AG08396 (cell line): ENCODE results near the gene CACNA2D3.

Experiments
- DNase-seq: peaks from one replicate; pipeline ENCODE4 v3.0.0; 2012; ENCODE audit warnings: low spot score, mixed read lengths

CACNA2D3 gene

DNA sequence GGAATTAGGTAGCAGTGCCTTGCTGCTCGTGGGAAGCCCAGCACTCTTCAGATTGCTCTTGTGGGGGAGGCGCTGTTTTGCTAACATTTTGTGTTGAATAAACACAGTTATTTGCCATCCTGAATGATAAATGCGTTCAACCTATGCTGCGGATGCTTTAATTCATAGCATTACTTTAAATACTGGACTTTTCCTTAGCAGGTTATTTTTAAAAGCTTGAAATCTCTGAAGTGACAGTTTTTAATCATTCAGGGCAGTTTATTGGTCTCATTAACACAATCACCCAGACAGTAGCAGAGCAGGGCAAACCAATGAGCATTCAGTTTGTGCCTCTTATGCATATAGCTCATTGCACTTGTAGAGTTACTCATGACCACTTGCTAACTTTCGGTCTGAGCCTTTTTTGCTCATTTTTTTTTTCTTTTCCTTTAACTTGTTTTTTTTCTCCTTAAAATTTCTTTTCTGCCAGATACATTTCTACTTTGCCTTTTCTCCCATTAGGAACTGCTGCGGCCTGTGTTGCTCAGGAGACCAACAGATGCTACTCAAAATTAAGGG, 5.2 kb downstream of the CACNA2D3 start:
- no peak for DNase-seq

DNA sequence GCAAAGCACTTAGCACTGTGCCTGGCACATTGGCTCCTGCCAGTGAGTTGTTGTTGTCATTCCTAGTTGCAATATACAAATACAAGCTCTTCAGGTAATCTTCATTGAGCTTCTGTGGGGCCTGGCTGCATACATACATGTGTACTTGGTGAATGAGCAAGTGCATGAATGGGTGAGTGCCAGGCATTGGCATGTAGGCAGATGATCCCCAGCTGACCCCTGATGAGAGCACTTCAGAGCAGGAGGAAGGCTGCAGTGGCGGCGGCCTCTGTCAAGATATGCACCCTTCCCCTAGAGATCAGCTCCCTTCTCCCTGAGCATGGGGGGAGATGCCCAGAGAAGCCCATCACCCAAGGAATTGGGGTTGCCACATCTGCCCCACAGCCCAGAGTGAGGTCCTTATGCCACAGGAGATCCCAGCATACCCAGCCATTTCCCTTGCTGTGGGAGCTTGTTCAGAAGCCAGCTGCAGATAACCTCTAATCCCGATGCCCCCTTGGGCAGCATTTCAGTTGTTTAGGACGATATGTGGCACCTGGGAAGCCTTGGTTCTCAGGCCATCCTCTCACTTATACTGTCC, 8.8 kb downstream of the CACNA2D3 start:
- DNase-seq: no peak

DNA sequence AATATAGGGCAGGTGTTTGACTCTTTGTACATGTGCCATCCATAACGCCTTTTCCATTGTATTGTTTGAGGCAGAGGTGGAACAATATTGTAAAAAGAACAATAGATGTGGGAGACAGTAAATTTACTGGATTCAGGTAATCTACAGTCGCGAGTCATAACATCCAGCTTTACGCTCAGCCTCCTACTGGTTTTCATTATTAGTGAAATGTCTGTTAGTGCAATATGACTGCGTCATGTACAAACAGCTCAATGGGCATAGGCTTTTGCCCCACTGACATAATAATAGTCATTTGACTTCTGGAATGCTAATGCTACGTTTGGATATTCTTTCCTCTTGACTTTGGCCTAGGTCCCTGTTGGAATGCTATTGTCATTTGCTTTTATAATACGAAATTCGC, 9.5 kb downstream of the CACNA2D3 start:
- no peak for DNase-seq

DNA sequence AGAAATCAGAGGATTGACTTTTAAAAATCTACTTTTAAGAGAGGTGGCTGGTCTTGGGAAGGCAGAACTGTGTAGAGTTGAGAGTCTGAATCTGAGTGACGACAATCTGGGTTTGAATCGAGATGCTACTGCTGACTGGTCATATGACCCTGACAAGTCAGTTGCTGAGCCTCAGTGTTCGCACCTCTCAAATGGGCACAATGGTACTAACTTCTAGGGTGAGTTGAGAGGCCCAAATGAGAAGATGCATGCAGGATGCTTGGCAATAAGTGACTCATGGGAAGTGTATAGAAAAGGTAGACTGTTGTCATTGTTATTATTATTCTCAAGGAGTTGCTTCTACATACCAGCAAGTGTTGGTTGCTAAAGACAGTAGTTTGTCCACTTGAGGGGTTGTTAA, 10.3 kb downstream of the CACNA2D3 start:
- no peak for DNase-seq

DNA sequence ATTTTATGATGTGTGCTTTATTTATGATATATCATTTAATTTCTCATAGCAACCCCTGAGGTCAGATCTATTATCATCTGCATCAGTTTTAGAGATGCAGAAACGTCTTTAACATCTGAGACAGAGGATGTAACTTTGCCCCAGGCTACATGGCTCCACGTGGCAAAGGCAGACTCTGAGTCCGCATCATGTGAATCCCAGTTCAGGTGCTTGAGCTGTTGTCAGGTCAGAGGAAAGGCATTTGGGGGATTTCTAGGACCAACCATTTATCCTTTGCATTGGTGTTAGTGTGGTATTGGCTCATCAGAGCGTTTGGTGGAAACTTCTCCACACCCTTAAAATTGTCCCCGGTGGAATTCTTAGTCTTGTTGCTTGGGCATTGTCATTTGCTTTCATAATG, 10.8 kb downstream of the CACNA2D3 start:
- no peak for DNase-seq

DNA sequence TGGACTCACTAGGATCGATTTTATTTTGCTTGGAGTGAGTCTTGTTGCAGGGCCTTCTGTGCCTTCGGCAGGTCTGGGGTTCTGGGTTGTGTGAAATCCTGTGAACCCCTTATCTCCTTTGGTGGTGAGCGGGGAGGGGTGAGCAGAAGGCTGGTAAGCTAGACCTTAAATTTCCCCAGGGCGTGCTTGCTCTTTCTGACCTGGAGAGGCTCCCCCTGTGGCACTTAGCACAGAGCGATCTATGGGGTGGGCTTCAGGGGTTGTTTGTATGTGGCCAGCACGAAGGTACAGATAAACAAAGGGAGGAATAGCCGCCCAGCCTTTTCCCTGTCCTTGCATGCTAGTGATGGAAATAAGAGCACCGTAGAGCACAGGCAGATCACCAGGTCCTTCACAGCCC, 11.8 kb downstream of the CACNA2D3 start:
- DNase-seq: no peak

DNA sequence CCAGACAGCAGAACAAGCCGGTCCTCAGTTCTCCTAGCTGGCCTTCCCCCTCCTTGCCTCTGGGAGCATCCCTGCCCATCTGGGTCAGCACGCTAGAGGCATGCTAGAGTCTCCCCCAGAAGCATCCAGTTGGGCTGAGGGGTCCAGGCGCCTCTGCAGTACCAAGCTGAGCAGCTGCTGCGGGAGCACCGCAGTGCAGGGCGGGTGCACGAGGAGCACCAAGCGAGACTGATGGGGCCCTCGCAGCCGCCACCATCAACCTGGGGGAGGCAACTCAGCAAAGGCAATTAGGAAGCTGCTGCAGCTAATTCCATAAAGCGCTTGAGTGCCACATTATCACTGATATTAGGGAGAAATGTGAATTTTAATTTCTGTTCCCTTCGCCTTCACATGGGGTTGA, 12.4 kb downstream of the CACNA2D3 start:
- DNase-seq: no peak

DNA sequence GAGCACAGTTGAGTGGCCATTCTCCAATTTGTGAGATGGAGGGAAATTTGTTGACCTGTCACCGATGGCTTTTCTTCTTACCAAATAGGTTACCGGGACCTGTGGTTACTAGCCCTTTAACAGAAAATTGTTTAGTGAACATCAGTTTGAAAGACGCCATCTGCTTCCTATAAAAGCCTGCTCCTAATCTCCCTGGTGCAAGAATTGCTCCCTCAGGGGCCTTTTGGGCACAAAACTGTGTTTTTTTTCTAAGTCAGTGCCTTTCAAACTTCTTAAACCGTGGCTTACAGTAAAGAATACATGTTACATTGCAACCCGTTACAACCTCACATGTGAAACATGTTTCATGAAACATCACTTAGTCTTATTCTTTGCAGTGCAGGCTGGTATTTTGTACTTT, 15.0 kb downstream of the CACNA2D3 start:
- no peak for DNase-seq

DNA sequence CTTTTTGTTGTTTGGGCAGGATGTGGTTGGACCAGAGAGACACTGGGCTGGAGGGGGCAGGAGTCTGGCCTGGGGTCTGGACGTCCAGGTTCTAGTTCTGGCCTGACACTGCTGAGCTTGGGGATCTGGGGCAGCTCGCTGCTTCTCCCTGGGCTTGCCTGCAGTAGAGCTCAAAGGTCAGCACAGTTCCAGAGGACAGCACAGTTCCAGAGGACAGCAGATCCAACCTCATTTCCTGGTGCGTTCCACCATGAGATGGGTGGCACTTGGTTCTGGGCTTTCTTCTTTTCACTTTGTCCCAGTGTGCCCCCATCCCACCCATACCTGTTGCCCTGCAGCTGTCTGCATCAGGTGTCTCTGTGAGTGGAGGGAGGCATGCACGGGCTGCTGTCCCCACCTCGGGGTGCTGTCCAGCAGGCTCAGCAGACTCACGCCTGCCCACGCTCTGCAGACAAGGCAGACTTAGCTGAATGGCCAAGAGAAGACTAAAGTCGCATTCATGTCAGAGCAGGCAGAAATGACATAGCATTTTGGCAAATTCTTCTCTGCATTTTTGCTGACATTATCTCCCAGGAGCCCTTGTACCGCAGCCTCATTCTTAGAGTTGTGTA, 16.7 kb downstream of the CACNA2D3 start:
- DNase-seq: no peak

DNA sequence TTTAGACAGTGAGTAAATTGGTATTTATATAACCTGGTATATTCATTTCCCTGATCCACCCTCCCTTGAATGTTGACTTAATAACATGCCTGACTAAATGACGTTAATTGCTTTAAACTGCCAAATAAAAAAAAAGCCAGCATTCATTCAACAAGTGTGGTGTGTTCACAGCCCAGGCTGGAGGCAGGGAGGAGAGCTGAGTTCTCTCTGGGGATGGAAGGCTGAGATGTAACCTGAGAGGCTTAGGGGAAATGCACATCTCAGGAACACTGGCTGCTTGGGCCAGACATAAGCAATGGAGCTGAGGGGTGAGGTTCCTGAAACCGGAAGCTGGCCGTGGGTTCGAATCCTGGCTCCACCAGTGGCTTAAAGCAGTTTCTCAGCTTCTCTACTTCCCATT, 17.3 kb downstream of the CACNA2D3 start:
- no peak for DNase-seq

DNA sequence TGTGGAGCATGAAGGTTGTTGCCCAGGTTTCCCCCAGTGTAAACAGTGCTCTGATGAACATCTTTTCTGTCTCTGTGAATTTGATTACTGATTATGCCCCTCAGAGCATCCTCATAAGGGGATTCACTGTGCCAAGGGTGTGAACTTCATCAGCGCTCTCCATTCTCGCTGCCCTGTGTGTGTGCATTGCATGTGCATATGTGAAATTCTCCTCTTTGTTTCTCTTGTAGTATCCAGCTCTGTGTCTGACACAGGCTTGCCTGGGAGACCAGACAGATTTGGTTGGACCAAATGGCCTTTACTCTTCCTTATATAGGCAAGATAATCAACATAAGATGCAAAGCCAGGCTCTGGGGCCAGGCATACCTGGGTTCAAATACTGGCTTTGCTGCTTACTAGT, 21.9 kb downstream of the CACNA2D3 start:
- no peak for DNase-seq

DNA sequence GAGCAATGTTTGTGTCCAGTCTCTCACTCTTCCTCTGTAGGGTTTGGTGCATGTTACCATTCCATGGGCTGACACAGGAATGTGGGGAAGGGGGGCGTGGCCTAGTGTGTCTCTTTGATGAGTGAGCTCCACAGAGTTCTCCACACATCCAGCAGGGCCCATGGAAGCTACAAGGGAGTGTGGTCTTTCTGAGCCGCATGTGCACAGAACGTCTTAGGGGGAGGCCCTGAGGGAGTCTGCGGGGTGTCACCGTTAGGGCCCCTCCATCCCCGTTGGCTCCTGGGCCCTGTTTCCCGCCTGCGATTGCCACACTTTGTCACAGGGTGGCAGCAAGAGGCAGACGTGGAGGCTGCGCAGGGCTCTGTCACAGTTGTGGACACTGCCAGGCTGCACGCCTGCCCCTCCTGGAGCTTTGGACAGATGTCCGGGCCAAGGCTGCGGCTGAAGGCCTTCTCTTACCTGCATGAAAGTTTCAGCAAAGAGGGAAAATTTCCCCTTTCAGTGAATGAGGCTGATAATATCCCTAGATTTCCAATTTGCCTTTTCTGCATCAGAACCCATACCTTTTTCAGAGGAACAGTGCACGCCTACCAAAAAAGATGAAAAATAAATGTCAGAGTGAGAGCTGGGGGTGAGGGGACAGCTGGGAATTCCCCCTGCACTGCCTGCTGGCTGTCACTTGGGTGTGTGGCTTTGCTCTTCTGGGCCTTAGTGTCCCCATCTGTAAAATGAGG, 24.3 kb downstream of the CACNA2D3 start:
- no peak for DNase-seq

DNA sequence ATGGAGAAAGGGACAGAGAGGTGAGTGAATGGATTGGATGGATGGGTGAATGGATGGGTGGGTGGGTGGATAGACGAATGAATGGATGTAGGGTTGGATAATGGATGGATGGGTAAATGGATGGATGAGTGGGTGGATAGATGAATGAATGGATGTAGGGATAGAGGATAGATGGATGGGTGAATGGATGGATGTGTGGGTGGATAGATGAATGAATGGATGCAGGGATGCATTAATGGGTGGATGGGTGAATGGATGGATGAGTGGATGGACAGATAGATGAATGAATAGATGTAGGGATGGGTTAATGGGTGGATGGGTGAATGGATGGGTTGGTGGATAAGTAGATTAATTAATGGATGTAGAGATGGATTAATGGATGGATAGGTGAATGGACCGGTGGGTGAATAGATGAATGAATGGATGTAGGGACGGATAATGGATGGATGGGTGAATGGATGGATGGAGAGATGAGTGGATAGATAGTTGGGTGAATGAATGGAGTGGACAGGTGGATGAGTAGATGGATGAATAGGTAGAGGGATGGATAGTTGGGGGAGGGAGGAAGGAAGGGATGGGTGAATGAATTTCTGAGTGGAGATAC, 28.6 kb downstream of the CACNA2D3 start:
- DNase-seq: no peak

DNA sequence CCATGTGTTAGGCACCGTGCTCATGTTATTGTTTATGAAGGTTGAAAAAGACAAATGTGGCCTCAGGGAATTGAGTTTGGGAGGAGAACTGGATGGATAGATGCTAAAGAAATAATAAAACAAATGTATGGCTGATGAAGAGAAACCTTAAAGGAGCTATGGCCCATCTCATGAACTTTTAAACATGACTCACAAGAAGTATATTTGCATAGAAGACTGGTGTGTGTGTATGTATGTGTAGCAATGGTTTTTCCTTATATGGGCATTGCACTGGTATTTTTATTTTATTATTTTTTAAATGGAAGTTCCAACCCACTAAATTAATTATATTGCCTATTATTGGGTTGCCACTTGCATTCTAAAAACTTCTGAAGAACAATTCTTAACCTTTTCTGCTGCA, 31.1 kb downstream of the CACNA2D3 start:
- no peak for DNase-seq

DNA sequence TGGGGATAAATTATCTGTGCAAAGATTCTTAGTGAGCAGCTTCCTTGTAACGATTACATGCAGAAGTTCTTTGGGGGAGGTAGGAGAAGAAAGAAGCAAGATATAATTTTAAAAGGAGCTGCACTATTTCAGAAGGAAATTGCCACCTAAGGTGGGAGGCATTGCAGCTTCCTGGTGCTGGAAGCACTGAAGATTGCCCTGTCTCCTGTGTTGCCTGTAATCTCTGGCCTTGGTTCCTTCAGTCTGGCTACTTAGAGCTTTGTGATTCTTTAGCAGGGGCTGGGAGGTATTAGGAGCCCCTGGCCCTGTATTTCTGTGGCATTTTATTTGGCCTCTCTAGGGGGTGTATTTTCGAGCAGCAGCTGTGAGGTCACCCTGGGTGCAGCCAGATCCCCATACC, 35.5 kb downstream of the CACNA2D3 start:
- DNase-seq: no peak

DNA sequence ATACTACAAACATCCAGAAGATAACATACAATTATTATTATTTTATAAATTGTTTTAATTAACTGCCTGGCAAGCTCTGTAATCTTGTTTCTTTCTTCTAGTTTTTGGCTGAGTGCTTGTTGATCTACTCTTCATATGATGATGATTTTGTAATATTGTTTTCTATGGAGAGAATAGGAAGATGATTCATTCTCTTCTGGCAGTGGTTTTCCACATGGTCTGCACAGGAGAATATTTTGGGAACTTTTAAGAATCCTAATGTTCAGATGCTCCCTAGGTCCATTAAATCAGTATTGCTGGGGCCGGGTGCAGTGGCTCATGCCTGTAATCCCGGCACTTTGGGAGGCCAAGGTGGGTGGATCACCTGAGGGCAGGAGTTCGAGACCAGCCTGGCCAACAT, 37.6 kb downstream of the CACNA2D3 start:
- DNase-seq: no peak

DNA sequence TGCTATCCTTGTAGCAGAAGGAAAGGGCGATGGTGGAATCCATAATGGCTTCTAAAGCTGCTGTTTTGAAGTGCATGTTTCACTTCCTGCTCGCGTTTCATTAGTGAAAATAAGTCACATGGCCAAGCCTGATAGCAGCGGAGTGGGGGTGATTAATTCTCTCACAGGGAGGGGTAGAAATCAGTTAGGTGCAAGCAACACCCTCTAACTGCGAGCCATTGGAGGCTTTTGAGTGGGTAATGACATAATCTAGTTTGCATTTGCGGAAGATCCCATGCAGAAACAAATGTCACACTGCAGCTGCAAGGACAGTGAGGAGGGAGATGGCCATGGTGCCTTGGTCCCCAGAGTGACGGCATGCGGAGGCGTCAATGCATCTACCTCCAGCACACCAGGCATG, 41.1 kb downstream of the CACNA2D3 start:
- no peak for DNase-seq

DNA sequence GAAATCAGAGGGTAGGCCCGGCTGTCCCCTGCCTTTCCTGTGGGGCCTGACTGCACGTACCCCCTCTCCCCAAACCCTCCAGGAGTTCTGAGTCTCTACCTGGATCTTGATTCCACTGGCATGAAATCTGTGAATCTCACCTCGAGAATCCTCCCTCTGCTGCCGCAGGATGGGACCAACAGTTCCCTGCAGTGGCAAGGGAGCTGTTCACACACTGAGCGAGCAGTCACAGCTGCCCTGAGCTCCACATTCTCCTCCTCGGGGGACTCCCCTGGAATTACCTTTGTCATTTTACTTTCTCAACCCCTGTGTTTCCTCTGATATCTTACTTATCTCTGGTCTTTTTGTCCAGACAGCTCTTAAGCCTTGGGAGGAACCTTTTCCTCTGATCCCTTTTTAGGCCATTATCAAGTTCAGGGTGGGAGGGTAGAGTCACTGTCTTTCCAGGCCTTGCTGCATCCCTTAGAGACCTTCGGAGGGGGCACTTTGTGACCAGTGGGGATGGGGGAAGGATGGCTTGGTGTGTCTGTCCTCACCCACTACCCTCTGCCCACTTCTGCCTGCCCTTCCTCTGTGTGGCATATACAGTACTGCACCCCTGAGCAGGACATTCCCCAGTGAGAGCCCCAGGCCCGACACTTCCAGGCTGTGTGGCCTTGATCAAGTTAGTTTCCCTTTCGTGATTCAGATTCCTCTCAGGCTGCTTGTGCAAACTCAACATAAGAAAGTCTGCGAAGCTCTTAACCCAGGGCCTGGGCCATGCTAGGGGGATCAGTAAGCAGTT, 42.0 kb downstream of the CACNA2D3 start:
- no peak for DNase-seq

DNA sequence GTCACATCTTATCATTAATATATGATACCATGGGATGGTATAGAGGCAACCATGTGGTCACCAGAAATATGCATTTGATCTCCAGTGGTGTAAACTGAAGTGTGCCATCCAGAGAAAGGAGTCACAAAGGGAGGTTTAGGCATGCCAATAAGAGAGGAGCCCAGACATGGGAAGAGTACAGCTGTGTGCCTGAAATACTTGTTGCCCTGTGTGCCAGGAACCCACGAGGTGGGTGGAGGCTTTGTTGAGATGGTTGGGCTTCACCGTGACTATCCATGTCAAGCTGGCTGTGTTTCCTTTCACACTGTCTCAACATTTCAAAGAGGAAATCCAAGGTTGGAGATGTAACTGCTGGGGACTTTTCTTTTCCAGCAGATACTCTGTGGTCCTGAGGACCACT, 43.5 kb downstream of the CACNA2D3 start:
- DNase-seq: no peak

DNA sequence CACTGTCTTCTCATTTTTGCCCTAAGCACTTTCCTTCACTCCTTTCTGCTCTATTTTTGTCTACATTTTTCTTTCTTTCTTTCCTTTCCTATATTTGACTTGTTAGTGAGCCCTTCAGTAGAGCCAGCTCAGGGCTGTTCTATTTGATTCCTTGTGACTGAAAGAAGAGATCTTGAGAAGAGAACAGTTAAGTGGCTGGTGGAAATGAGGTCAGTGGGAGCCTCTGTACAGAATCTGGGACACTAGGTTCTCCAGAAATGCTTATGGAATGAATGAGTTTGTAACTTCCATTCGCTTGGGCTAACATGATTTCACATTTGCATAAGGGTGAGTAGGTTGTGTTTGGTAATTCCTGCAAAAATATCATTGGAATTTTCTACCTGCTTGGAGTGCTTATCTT, 45.6 kb downstream of the CACNA2D3 start:
- DNase-seq: no peak

DNA sequence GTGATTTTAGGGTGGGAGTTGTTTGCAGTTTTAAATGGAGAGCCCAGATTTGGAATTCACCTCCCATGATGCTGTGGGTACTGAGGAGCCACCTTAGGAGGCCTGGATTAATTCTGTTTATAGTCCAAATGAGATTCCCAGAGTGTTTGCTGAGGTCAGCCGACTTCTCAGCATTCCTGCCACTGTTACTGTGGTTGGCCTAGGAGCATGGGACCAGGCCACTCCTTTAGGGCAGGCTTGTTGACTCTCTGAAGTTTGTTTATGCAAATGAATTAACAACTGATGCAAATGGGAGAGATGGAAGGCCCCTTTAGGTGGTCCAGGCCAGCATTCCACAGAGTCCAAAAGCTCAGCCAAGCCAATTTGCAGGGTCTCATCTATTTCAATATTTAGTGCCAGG, 46.1 kb downstream of the CACNA2D3 start:
- DNase-seq: no peak

DNA sequence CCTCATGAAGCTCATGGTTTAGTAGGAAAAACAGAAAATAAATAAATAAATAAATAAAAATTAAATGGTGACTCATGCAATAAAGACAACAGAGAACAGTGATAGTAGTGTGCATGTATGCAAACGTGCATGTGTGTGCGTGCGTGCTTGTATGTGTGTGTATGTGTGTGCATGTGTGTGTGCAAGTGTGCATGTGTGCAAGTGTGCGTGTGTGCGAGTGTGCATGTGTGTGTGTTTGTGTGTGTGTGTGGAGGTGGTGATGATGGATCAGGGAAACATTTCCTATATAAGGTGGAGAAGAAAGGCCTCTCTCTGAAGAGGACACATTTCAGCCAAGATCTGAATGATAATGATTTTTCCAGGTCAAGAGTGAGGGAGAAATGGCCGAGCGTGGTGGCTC, 47.2 kb downstream of the CACNA2D3 start:
- no peak for DNase-seq
